ENCODE data around the gene UVRAG.

Gene UVRAG

DNA sequence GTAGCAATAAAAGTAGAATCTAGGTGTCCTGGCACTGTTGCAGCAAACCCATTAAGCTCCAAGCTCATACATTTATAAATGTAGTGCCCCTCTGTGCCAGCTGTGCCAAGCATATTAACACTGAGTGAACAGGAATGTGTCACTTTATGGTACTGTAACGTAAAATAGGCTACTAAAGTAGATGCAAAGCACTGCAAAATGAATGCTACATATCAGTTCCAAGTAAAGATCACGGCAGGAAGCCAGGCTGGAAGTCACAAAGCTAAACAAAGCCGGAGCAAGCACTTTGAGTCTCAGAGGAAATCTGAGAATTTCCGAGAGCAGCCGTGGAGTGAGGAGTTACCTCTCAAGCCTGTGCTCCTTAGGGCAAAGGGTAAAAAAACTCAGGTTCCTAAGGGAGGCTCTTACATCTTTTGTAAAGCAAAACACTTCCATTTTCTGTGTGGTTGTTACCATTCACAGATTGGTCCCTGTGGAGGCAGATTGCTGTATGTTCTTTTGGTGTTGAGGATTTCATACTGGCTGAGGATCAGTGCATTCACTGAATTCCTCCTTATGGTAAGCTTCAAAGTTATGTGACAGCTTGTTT is 305.6 kb downstream of the UVRAG start:
- H3K4me3 ChIP-seq (replicated peaks in 1 of 2; ENCODE audit: low read depth in 2 of 2, low read length in 2 of 2), result no peak overlapping the region
- peak; percentile 14 to 56 for DNase-seq (ENCODE audit: low read depth in 2 of 2)
- TF ChIP-seq, protein P1, sequence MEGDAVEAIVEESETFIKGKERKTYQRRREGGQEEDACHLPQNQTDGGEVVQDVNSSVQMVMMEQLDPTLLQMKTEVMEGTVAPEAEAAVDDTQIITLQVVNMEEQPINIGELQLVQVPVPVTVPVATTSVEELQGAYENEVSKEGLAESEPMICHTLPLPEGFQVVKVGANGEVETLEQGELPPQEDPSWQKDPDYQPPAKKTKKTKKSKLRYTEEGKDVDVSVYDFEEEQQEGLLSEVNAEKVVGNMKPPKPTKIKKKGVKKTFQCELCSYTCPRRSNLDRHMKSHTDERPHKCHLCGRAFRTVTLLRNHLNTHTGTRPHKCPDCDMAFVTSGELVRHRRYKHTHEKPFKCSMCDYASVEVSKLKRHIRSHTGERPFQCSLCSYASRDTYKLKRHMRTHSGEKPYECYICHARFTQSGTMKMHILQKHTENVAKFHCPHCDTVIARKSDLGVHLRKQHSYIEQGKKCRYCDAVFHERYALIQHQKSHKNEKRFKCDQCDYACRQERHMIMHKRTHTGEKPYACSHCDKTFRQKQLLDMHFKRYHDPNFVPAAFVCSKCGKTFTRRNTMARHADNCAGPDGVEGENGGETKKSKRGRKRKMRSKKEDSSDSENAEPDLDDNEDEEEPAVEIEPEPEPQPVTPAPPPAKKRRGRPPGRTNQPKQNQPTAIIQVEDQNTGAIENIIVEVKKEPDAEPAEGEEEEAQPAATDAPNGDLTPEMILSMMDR (IDR thresholded peaks at IDR 0.05; ENCODE audit: low read depth, low read length), result no peak

DNA sequence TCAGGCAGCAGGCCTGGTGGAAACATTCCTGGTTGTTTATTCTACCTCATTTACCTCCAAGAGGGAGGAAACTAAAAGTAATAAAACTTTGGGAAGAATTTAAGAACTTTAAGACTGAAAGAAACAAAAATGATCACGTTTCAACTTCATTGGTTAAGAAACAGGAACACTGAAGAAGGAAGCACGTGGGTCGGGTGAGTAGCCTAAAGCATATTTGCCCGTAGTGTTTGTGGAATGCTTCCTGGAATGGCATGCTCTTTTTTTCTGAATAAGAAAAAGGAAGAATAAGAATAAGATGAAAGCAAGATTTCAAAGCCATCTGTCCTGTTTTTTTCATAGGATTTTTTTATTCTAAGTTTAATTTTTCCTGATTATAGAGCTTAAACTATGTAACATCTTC is 308.2 kb downstream of the UVRAG start:
- DNase-seq (ENCODE audit: low read depth in 2 of 2), result no peak
- TF ChIP-seq, protein P1 (IDR thresholded peaks at IDR 0.05; ENCODE audit: low read depth, low read length), result no peak
- no peak overlapping the region for H3K4me3 ChIP-seq (replicated peaks in 1 of 2; ENCODE audit: low read depth in 2 of 2, low read length in 2 of 2)

DNA sequence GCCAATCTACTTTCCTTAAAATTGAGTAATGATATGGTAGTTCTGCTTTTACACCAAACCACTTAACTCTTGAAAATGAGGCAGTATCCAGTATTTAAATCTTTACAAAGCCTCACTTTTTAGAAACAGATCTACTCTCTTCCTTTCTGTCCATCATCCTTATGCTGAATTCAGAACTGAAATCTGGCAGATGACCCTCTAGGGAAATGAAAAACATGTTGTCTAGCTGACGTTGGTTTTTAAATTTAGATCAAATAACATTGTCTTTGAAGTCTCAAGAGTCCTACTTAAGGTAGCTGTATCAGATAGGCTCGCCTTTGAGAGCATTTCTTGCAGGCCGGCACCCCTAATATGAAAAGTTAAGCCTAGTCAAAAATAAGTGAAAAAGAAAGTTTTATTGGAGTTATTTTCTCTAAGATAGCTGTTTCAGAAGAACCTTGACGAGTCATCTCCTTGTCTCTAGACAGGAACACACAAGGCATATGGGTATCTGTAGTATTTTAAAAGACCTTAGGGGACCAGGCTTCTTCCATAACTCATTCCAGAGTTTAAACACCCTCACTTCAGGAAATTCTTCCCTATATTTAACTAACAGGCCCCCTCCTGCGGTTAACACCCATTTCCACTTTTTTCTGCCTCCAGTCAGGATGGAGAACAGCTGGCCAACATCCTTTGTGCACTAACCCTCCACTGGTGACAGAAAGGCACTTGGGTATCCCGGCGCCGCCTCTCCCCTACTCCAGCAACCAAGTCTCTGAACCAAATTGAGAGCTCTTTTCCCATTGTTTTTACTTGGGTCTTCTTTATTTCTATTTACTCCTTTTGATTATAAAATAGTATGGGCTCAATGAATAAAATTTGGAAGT is 310.1 kb downstream of the UVRAG start:
- TF ChIP-seq, protein P1 (IDR thresholded peaks at IDR 0.05; ENCODE audit: low read depth, low read length), result no peak
- no peak overlapping the region for H3K4me3 ChIP-seq (replicated peaks in 1 of 2; ENCODE audit: low read depth in 2 of 2, low read length in 2 of 2)
- DNase-seq (ENCODE audit: low read depth in 2 of 2), result peak; percentile 9

DNA sequence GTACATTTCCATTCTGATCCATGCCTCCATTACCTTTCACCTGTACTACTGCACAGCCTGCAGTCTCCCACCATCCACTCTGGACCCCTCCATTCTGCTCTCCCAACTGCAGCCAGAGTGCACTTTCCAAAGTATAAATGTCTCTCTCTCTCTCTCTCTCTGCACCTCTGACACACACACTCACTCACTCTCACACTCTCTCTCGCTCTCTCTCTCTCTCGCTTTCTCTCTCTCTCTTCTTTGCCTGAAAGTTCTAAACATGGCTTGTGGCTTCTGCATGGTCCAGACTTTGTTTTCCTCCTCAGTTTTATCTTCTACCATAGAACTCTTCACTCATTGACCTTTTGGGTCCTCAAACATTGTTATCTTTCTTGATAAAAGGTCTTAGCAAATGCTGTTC is 314.7 kb downstream of the UVRAG start:
- H3K4me3 ChIP-seq (replicated peaks in 1 of 2; ENCODE audit: low read depth in 2 of 2, low read length in 2 of 2), result no peak overlapping the region
- TF ChIP-seq, protein P1 (IDR thresholded peaks at IDR 0.05; ENCODE audit: low read depth, low read length), result no peak
- DNase-seq (ENCODE audit: low read depth in 2 of 2), result no peak

DNA sequence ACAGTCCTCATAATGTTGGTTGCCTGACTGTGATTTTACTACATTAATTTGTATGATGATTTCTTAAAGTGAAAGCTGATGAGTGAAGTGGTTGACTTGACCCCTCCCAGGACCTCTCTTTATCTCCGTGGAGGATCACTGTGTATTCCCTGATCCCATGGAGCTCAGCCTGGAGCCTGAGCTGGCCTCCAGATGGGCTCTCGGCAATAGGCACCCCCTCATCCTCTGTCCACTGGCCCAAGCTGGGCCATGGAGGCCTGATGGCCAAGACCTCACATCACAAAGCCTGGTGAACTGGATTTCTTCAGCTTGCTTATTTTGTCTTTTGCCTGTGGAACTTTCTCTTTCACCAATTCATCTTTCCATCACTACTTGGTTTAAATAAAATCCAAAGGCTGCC is 316.1 kb downstream of the UVRAG start:
- no peak for DNase-seq (ENCODE audit: low read depth in 2 of 2)
- H3K4me3 ChIP-seq (replicated peaks in 1 of 2; ENCODE audit: low read depth in 2 of 2, low read length in 2 of 2), result no peak overlapping the region
- TF ChIP-seq, protein P1 (IDR thresholded peaks at IDR 0.05; ENCODE audit: low read depth, low read length), result no peak

DNA sequence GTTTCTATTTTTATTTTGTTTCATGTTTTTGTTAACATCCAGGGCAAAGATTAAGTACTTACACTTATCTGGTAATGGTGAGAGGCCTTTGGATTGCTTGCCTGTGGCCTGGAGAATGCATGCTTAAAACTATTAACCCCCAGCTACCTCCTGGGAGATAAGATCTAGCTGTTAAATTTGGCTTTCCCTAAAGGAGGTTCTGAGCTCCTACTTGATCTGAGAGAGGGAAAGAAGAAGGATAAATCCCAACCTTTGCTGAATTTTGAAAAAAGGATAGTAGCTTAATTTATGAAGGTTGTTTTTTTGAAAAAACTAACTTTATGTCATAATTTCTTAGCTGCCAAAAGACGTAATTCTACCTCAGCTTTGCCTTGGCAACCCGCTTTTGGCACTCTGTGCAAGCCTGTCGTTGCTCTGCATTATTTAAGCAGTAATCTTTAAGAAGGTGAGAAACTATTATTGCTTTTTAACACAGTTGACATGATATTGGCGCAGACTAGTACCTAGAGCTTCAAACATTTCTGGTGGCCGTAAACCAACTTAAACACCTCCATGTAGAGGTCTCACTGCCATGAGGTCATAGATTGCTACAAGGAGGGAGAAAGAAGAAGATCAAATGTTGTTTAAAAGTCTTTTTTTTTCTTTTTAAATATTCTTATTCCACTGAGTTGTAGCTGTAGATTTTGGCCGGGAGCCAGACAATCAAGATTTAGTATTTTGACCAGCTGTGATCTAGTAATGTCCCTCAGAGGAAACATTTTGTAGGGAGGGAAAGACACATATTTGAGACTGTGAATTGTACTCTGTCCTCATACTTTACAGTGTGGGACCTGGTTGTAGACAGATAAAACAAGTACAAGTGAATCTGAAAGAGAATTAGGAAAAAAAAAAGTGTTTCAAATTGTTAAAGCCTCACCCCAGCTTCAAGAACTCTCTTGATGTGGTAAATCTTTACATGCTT is 316.9 kb downstream of the UVRAG start:
- DNase-seq (ENCODE audit: low read depth in 2 of 2), result peak in 1 of 2 donors; percentile 31
- TF ChIP-seq, protein P1 (IDR thresholded peaks at IDR 0.05; ENCODE audit: low read depth, low read length), result no peak
- no peak overlapping the region for H3K4me3 ChIP-seq (replicated peaks in 1 of 2; ENCODE audit: low read depth in 2 of 2, low read length in 2 of 2)

Data from cardiac fibroblast (primary cell).